GM21529 (cell line): ENCODE measurements around the gene ABTB2.
A peak's percentile ranks its signal among the peaks of the same experiment; 100 is the strongest.

Experiments
- ATAC-seq: cut with Tn5 transposase; IDR thresholded peaks from one replicate; pipeline ENCODE4 v1.9.1; 2021; ENCODE audit not compliant: unreplicated experiment

Gene ABTB2

GRCh38 chr11:34176751-34177209 lies 181.0 kb downstream of the ABTB2 start:
- ATAC-seq = no peak

- no peak for ATAC-seq
These were observed 182.4 kb downstream of the ABTB2 start for GRCh38 chr11:34175284-34176019.

GRCh38 chr11:34174412-34175041 lies 183.3 kb downstream of the ABTB2 start:
- ATAC-seq = peak; percentile 85

- ATAC-seq = no peak
These were observed 184.8 kb downstream of the ABTB2 start for GRCh38 chr11:34173050-34173449.

GRCh38 chr11:34169686-34170085 lies 188.1 kb downstream of the ABTB2 start:
- no peak for ATAC-seq

- no peak for ATAC-seq
These were observed 189.0 kb downstream of the ABTB2 start for GRCh38 chr11:34168642-34169420.

GRCh38 chr11:34167961-34168360 lies 189.8 kb downstream of the ABTB2 start:
- ATAC-seq = no peak

GRCh38 chr11:34166806-34167740 lies 190.7 kb downstream of the ABTB2 start:
- no peak for ATAC-seq

GRCh38 chr11:34165786-34166555 lies 191.8 kb downstream of the ABTB2 start:
- no peak for ATAC-seq

GRCh38 chr11:34165121-34165520 lies 192.7 kb downstream of the ABTB2 start:
- ATAC-seq = no peak

GRCh38 chr11:34162856-34163255 lies 195.0 kb downstream of the ABTB2 start:
- ATAC-seq = no peak

GRCh38 chr11:34162493-34162820 lies 195.4 kb downstream of the ABTB2 start:
- ATAC-seq = no peak

- no peak for ATAC-seq
These were observed 195.9 kb downstream of the ABTB2 start for GRCh38 chr11:34161812-34162492.

GRCh38 chr11:34161361-34161760 lies 196.4 kb downstream of the ABTB2 start:
- no peak for ATAC-seq

GRCh38 chr11:34160791-34161190 lies 197.0 kb downstream of the ABTB2 start:
- ATAC-seq = no peak

- ATAC-seq = no peak
These were observed 197.6 kb downstream of the ABTB2 start for GRCh38 chr11:34160049-34160721.

- no peak for ATAC-seq
These were observed 199.1 kb downstream of the ABTB2 start for GRCh38 chr11:34158661-34159060.

GRCh38 chr11:34157163-34157562 lies 200.6 kb downstream of the ABTB2 start:
- ATAC-seq = no peak

- ATAC-seq = no peak
These were observed 202.1 kb downstream of the ABTB2 start for GRCh38 chr11:34155757-34156062.
